Measurements from ENCODE around the gene CDS2. TPM values are rescaled to one million over a fixed set of nuclear protein-coding genes. Genes with fewer than 3 reads are reported as not detected.

The CDS2 gene
- total and polyA plus RNA-seq, 2 of the 13 experiments (the other 11 are each of a cell fraction or from before 2014, with no cell fraction given): 81.3 to 153 TPM

DNA sequence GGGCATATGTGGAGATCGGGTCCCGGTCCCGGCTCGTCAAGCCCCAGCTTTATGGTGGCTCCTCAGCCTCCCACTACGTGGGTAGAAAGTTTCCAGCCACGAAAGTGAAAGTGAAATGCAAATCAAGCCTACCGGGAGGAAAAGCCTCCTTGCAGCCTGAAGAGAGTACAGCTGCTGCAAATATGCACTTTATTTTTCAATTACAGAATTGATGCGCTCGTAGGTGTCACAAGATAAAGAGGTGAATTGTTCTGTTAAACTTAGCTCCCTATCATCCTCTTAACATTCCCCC, 6.7 kb upstream of the CDS2 start (continued):
- TF ChIP-seq, protein P1, sequence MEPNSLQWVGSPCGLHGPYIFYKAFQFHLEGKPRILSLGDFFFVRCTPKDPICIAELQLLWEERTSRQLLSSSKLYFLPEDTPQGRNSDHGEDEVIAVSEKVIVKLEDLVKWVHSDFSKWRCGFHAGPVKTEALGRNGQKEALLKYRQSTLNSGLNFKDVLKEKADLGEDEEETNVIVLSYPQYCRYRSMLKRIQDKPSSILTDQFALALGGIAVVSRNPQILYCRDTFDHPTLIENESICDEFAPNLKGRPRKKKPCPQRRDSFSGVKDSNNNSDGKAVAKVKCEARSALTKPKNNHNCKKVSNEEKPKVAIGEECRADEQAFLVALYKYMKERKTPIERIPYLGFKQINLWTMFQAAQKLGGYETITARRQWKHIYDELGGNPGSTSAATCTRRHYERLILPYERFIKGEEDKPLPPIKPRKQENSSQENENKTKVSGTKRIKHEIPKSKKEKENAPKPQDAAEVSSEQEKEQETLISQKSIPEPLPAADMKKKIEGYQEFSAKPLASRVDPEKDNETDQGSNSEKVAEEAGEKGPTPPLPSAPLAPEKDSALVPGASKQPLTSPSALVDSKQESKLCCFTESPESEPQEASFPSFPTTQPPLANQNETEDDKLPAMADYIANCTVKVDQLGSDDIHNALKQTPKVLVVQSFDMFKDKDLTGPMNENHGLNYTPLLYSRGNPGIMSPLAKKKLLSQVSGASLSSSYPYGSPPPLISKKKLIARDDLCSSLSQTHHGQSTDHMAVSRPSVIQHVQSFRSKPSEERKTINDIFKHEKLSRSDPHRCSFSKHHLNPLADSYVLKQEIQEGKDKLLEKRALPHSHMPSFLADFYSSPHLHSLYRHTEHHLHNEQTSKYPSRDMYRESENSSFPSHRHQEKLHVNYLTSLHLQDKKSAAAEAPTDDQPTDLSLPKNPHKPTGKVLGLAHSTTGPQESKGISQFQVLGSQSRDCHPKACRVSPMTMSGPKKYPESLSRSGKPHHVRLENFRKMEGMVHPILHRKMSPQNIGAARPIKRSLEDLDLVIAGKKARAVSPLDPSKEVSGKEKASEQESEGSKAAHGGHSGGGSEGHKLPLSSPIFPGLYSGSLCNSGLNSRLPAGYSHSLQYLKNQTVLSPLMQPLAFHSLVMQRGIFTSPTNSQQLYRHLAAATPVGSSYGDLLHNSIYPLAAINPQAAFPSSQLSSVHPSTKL (CRISPR knock-in tag; IDR thresholded peaks at IDR 0.05): no peak; the same call in 1 of the 2 replicates
- TF ChIP-seq ZNF510 (CRISPR knock-in tag; IDR thresholded peaks at IDR 0.05; ENCODE audit: low read depth) (no peak), TCF7 (IDR thresholded peaks at IDR 0.05; ENCODE audit: low read depth) (no peak), CHD4 (IDR thresholded peaks at IDR 0.05; ENCODE audit: borderline replicate concordance, low read length) (no peak; the same call in 1 of the 2 replicates), JARID2 (CRISPR knock-in tag; IDR thresholded peaks at IDR 0.05; ENCODE audit: insufficient replicate concordance) (no peak), HNRNPK (IDR thresholded peaks at IDR 0.05; ENCODE audit: low read depth, low read length, poor library complexity, severe bottlenecking) (no peak), ETV6 (CRISPR knock-in tag; conservative IDR thresholded peaks at IDR 0.05) (no peak), ZNF430 (CRISPR knock-in tag; IDR thresholded peaks at IDR 0.05) (no peak; the same call in 1 of the 2 replicates), ZNF776 (CRISPR knock-in tag; IDR thresholded peaks at IDR 0.05) (no peak), FOXA1 (IDR thresholded peaks at IDR 0.05) (no peak), FOXA1 (CRISPR knock-in tag; IDR thresholded peaks at IDR 0.05) (no peak), HNRNPH1 (optimal IDR thresholded peaks at IDR 0.05; ENCODE audit: low read depth, low read length) (no peak), ZNF33B (CRISPR knock-in tag; IDR thresholded peaks at IDR 0.05) (no peak), REXO4 (CRISPR knock-in tag; IDR thresholded peaks at IDR 0.05; ENCODE audit: borderline replicate concordance) (no peak), ZNF615 (CRISPR knock-in tag; IDR thresholded peaks at IDR 0.05; ENCODE audit: borderline replicate concordance) (no peak), ZNF768 (CRISPR knock-in tag; IDR thresholded peaks at IDR 0.05) (no peak), SIN3A (IDR thresholded peaks at IDR 0.05; ENCODE audit: borderline replicate concordance, low read depth, low read length) (no peak), JUND (CRISPR knock-in tag; IDR thresholded peaks at IDR 0.05) (no peak), MEIS2 (CRISPR knock-in tag; IDR thresholded peaks at IDR 0.05) (no peak), ZNF460 (CRISPR knock-in tag; IDR thresholded peaks at IDR 0.05; ENCODE audit: borderline replicate concordance) (no peak; the same call in 1 of the 2 replicates), ZNF20 (CRISPR knock-in tag; IDR thresholded peaks at IDR 0.05) (no peak; the same call in 1 of the 2 replicates), ZNF180 (CRISPR knock-in tag; IDR thresholded peaks at IDR 0.05; ENCODE audit: borderline replicate concordance, low read depth) (no peak), BCL6 (CRISPR knock-in tag; IDR thresholded peaks at IDR 0.05) (no peak; the same call in 1 of the 2 replicates), IRF2 (CRISPR knock-in tag; IDR thresholded peaks at IDR 0.05) (peak; percentile 99), HOXD1 (CRISPR knock-in tag; IDR thresholded peaks at IDR 0.05) (no peak)
- TF ChIP-seq, protein P2, sequence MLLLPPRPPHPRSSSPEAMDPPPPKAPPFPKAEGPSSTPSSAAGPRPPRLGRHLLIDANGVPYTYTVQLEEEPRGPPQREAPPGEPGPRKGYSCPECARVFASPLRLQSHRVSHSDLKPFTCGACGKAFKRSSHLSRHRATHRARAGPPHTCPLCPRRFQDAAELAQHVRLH (CRISPR knock-in tag; IDR thresholded peaks at IDR 0.05; ENCODE audit: borderline replicate concordance, low read depth): no peak
- TF ChIP-seq, protein P3, sequence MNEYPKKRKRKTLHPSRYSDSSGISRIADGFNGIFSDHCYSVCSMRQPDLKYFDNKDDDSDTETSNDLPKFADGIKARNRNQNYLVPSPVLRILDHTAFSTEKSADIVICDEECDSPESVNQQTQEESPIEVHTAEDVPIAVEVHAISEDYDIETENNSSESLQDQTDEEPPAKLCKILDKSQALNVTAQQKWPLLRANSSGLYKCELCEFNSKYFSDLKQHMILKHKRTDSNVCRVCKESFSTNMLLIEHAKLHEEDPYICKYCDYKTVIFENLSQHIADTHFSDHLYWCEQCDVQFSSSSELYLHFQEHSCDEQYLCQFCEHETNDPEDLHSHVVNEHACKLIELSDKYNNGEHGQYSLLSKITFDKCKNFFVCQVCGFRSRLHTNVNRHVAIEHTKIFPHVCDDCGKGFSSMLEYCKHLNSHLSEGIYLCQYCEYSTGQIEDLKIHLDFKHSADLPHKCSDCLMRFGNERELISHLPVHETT (CRISPR knock-in tag; conservative IDR thresholded peaks at IDR 0.05): 0 out of 2 replicates have a peak, but pooled peaks have one; percentile 53
- TF ChIP-seq, protein P4, sequence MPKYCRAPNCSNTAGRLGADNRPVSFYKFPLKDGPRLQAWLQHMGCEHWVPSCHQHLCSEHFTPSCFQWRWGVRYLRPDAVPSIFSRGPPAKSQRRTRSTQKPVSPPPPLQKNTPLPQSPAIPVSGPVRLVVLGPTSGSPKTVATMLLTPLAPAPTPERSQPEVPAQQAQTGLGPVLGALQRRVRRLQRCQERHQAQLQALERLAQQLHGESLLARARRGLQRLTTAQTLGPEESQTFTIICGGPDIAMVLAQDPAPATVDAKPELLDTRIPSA (CRISPR knock-in tag; IDR thresholded peaks at IDR 0.05; ENCODE audit: borderline replicate concordance): no peak

Data from HepG2 (cell line).